GM15510 (cell line): ENCODE data around the gene ARHGAP26.

Experiments
- POLR2A ChIP-seq: IDR thresholded peaks from 3 replicates; pipeline ENCODE4 v1.6.1; 2011; ENCODE audit warnings: borderline replicate concordance; ENCODE audit not compliant: insufficient read length; ENCODE audit errors: extremely low read depth

Gene ARHGAP26

GRCh38 chr5:142911170-142911569, 141.0 kb downstream of the ARHGAP26 start:
- TF ChIP-seq POLR2A, result no peak

- TF ChIP-seq POLR2A, result no peak
These were observed 141.6 kb downstream of the ARHGAP26 start for GRCh38 chr5:142911775-142912174.

- no peak for TF ChIP-seq POLR2A
These were observed 143.7 kb downstream of the ARHGAP26 start for GRCh38 chr5:142913728-142914338.

- no peak for TF ChIP-seq POLR2A
These were observed 144.9 kb downstream of the ARHGAP26 start for GRCh38 chr5:142915038-142915437.

- no peak for TF ChIP-seq POLR2A
These were observed 145.7 kb downstream of the ARHGAP26 start for GRCh38 chr5:142915813-142916424.

GRCh38 chr5:142918959-142919635, 148.9 kb downstream of the ARHGAP26 start:
- TF ChIP-seq POLR2A, result no peak

GRCh38 chr5:142920849-142921612, 150.9 kb downstream of the ARHGAP26 start:
- TF ChIP-seq POLR2A, result no peak

- no peak for TF ChIP-seq POLR2A
These were observed 152.2 kb downstream of the ARHGAP26 start for GRCh38 chr5:142922223-142922952.

GRCh38 chr5:142924135-142924883, 154.1 kb downstream of the ARHGAP26 start:
- no peak for TF ChIP-seq POLR2A

- no peak for TF ChIP-seq POLR2A
These were observed 155.6 kb downstream of the ARHGAP26 start for GRCh38 chr5:142925795-142926194.

- TF ChIP-seq POLR2A, result no peak
These were observed 156.4 kb downstream of the ARHGAP26 start for GRCh38 chr5:142926549-142926948.

- no peak for TF ChIP-seq POLR2A
These were observed 159.4 kb downstream of the ARHGAP26 start for GRCh38 chr5:142929587-142929986.

- no peak for TF ChIP-seq POLR2A
These were observed 160.4 kb downstream of the ARHGAP26 start for GRCh38 chr5:142930395-142931110.
